SK-N-SH treated with all-trans-retinoic acid at 6 μM for 48 hours (cell line): Measurements from ENCODE around the gene PLVAP.

Experiments used
- ATAC-seq: fragments of 200-7000 bp; cut with Tn5 transposase; 3 replicates; pipeline ENCODE4 v1.9.1; 2020; ENCODE audit warnings: mild to moderate bottlenecking, moderate library complexity
- ARNTL ChIP-seq: fragments of 450-650 bp; formaldehyde crosslinking; IDR thresholded peaks from 2 replicates; pipeline ENCODE4 v1.5.0; 2020; ENCODE audit warnings: low read depth, mild to moderate bottlenecking, moderate library complexity, borderline replicate concordance
- BACH2 ChIP-seq: fragments of 250-450 bp; sonication (Bioruptor Pico); IDR thresholded peaks from 2 replicates; pipeline ENCODE4 v1.9.0; 2021; ENCODE audit warnings: mild to moderate bottlenecking, borderline replicate concordance
- CSDC2 ChIP-seq: fragments of 250-450 bp; sonication (Bioruptor Pico); IDR thresholded peaks from 2 replicates; pipeline ENCODE4 v1.5.0; 2020; ENCODE audit warnings: mild to moderate bottlenecking, moderate library complexity
- ESRRG ChIP-seq: fragments of 250-450 bp; sonication (Bioruptor Pico); IDR thresholded peaks from 2 replicates; pipeline ENCODE4 v1.6.1; 2021; ENCODE audit warnings: mild to moderate bottlenecking
- GLIS3 ChIP-seq: fragments of 250-450 bp; sonication (Bioruptor Pico); IDR thresholded peaks from 2 replicates; pipeline ENCODE4 v1.5.0; 2020; ENCODE audit warnings: mild to moderate bottlenecking, moderate library complexity
- ISL1 ChIP-seq: fragments of 250-450 bp; sonication (Bioruptor Pico); IDR thresholded peaks from 2 replicates; pipeline ENCODE4 v2.1.2; 2022; ENCODE audit warnings: mild to moderate bottlenecking, moderate library complexity
- OSR1 ChIP-seq: fragments of 250-450 bp; sonication (Bioruptor Pico); IDR thresholded peaks from 2 replicates; pipeline ENCODE4 v1.8.0; 2022; ENCODE audit warnings: moderate library complexity, mild to moderate bottlenecking, inconsistent platforms
- RARB ChIP-seq: fragments of 250-450 bp; sonication (Bioruptor Pico); IDR thresholded peaks from 2 replicates; pipeline ENCODE4 v1.8.0; 2021; ENCODE audit warnings: mild to moderate bottlenecking, moderate library complexity
- SNAI2 ChIP-seq: fragments of 250-450 bp; sonication (Bioruptor Pico); IDR thresholded peaks from 2 replicates; pipeline ENCODE4 v1.5.0; 2020; ENCODE audit warnings: mild to moderate bottlenecking, moderate library complexity
- TCF4 ChIP-seq: fragments of 250-450 bp; sonication (Bioruptor Pico); IDR thresholded peaks from 2 replicates; pipeline ENCODE4 v1.8.0; 2021; ENCODE audit warnings: mild to moderate bottlenecking, moderate library complexity, borderline replicate concordance
- TOX ChIP-seq: fragments of 250-450 bp; sonication (Bioruptor Pico); IDR thresholded peaks from 2 replicates; pipeline ENCODE4 v1.8.0; 2021; ENCODE audit warnings: mild to moderate bottlenecking, moderate library complexity, borderline replicate concordance
- TSHZ2 ChIP-seq: fragments of 250-450 bp; sonication (Bioruptor Pico); IDR thresholded peaks from 2 replicates; pipeline ENCODE4 v1.5.0; 2020; ENCODE audit warnings: mild to moderate bottlenecking, moderate library complexity
- ZC3H10 ChIP-seq: fragments of 250-450 bp; sonication (Bioruptor Pico); IDR thresholded peaks from 2 replicates; pipeline ENCODE4 v1.5.1; 2021; ENCODE audit warnings: mild to moderate bottlenecking, moderate library complexity
- ZFP3 ChIP-seq: fragments of 250-450 bp; sonication (Bioruptor Pico); IDR thresholded peaks from 2 replicates; pipeline ENCODE4 v1.5.0; 2020; ENCODE audit warnings: mild to moderate bottlenecking, moderate library complexity
- ZNF70 ChIP-seq: fragments of 450-650 bp; formaldehyde crosslinking; IDR thresholded peaks from 2 replicates; pipeline ENCODE4 v1.5.0; 2020; ENCODE audit warnings: mild to moderate bottlenecking, moderate library complexity
- TF ChIP-seq, protein P1 (sequence below): fragments of 250-450 bp; sonication (Bioruptor Pico); IDR thresholded peaks from 2 replicates; pipeline ENCODE4 v1.8.0; 2020; ENCODE audit warnings: mild to moderate bottlenecking, moderate library complexity, borderline replicate concordance
- TF ChIP-seq, protein P2 (sequence below): fragments of 250-450 bp; sonication (Bioruptor Pico); IDR thresholded peaks from 2 replicates; pipeline ENCODE4 v1.5.1; 2021; ENCODE audit warnings: mild to moderate bottlenecking, moderate library complexity
- TF ChIP-seq, protein P3 (sequence below): fragments of 250-450 bp; sonication (Bioruptor Pico); IDR thresholded peaks from 2 replicates; pipeline ENCODE4 v1.8.0; 2021; ENCODE audit warnings: low read depth, mild to moderate bottlenecking, moderate library complexity, borderline replicate concordance
- TF ChIP-seq, protein P4 (sequence below): fragments of 250-450 bp; sonication (Bioruptor Pico); IDR thresholded peaks from 2 replicates; pipeline ENCODE4 v1.5.1; 2020; ENCODE audit warnings: low read depth, mild to moderate bottlenecking, moderate library complexity

PLVAP gene

GRCh38 chr19:17414097-17414496, 37.0 kb upstream of the PLVAP start (continued):
- TF ChIP-seq TSHZ2 (CRISPR knock-in tag) (no peak), ZNF70 (CRISPR knock-in tag) (no peak), BACH2 (CRISPR knock-in tag) (no peak), OSR1 (no peak)
- TF ChIP-seq, protein P1, sequence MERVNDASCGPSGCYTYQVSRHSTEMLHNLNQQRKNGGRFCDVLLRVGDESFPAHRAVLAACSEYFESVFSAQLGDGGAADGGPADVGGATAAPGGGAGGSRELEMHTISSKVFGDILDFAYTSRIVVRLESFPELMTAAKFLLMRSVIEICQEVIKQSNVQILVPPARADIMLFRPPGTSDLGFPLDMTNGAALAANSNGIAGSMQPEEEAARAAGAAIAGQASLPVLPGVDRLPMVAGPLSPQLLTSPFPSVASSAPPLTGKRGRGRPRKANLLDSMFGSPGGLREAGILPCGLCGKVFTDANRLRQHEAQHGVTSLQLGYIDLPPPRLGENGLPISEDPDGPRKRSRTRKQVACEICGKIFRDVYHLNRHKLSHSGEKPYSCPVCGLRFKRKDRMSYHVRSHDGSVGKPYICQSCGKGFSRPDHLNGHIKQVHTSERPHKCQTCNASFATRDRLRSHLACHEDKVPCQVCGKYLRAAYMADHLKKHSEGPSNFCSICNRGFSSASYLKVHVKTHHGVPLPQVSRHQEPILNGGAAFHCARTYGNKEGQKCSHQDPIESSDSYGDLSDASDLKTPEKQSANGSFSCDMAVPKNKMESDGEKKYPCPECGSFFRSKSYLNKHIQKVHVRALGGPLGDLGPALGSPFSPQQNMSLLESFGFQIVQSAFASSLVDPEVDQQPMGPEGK (CRISPR knock-in tag), result no peak

GRCh38 chr19:17411801-17412200, 34.7 kb upstream of the PLVAP start:
- no peak for ATAC-seq
- TF ChIP-seq, protein P1 (CRISPR knock-in tag), result no peak
- TF ChIP-seq CSDC2 (CRISPR knock-in tag) (no peak), OSR1 (no peak), SNAI2 (no peak), TOX (CRISPR knock-in tag) (no peak), ZNF70 (CRISPR knock-in tag) (no peak), ZC3H10 (CRISPR knock-in tag) (no peak), GLIS3 (no peak)
- TF ChIP-seq, protein P2, sequence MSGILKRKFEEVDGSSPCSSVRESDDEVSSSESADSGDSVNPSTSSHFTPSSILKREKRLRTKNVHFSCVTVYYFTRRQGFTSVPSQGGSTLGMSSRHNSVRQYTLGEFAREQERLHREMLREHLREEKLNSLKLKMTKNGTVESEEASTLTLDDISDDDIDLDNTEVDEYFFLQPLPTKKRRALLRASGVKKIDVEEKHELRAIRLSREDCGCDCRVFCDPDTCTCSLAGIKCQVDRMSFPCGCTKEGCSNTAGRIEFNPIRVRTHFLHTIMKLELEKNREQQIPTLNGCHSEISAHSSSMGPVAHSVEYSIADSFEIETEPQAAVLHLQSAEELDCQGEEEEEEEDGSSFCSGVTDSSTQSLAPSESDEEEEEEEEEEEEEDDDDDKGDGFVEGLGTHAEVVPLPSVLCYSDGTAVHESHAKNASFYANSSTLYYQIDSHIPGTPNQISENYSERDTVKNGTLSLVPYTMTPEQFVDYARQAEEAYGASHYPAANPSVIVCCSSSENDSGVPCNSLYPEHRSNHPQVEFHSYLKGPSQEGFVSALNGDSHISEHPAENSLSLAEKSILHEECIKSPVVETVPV (CRISPR knock-in tag), result no peak
- TF ChIP-seq, protein P3, sequence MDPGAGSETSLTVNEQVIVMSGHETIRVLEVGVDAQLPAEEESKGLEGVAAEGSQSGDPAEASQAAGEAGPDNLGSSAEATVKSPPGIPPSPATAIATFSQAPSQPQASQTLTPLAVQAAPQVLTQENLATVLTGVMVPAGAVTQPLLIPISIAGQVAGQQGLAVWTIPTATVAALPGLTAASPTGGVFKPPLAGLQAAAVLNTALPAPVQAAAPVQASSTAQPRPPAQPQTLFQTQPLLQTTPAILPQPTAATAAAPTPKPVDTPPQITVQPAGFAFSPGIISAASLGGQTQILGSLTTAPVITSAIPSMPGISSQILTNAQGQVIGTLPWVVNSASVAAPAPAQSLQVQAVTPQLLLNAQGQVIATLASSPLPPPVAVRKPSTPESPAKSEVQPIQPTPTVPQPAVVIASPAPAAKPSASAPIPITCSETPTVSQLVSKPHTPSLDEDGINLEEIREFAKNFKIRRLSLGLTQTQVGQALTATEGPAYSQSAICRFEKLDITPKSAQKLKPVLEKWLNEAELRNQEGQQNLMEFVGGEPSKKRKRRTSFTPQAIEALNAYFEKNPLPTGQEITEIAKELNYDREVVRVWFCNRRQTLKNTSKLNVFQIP, result no peak
- TF ChIP-seq, protein P4, sequence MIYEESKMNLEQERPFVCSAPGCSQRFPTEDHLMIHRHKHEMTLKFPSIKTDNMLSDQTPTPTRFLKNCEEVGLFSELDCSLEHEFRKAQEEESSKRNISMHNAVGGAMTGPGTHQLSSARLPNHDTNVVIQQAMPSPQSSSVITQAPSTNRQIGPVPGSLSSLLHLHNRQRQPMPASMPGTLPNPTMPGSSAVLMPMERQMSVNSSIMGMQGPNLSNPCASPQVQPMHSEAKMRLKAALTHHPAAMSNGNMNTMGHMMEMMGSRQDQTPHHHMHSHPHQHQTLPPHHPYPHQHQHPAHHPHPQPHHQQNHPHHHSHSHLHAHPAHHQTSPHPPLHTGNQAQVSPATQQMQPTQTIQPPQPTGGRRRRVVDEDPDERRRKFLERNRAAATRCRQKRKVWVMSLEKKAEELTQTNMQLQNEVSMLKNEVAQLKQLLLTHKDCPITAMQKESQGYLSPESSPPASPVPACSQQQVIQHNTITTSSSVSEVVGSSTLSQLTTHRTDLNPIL, result no peak

- TF ChIP-seq BACH2 (CRISPR knock-in tag), result no peak
- TF ChIP-seq ARNTL, result no peak
- TF ChIP-seq RARB, result no peak
- TF ChIP-seq TSHZ2 (CRISPR knock-in tag), result no peak
- TF ChIP-seq, protein P2 (CRISPR knock-in tag), result no peak
- TF ChIP-seq SNAI2, result no peak
- TF ChIP-seq, protein P3, result no peak
- no peak for TF ChIP-seq TCF4 (CRISPR knock-in tag)
- no peak for TF ChIP-seq OSR1
- no peak for TF ChIP-seq ISL1
- TF ChIP-seq TOX (CRISPR knock-in tag), result no peak
- no peak for TF ChIP-seq ESRRG (CRISPR knock-in tag)
- no peak for TF ChIP-seq ZC3H10 (CRISPR knock-in tag)
- no peak for TF ChIP-seq ZFP3 (CRISPR knock-in tag)
- no peak for ATAC-seq
Measured at GRCh38 chr19:17409990-17410389, 32.8 kb upstream of the PLVAP start.
